ENCODE data around the gene TMCO1.
A peak's percentile ranks its signal among the peaks of the same experiment; 100 is the strongest.
"Not testable (repeated sequence)": the region's sequence is repeated elsewhere in the genome, so short reads cannot be mapped to it uniquely, and the experiment has no call there.

TMCO1 gene

DNA sequence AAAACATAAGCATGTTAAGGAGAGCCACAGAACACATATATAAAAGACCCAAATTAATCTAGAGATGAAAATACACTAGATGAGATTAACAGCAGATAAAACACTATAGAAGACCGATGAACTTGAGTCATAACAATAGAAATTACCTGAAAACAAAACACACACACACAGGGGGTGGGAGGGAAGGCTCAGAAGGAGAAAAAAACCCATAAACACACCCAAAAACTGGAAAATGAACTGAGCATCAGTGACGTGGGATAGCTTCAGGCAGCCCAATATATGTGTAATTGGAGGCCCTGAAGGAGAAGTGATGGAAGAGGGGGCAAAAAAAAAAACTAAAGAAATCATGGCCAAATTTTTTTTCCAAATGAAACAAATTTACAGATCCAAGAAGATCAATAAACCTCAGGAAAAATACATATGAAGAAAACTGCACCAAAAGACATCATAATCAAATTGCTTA, 81.7 kb downstream of the TMCO1 start:
- no peak for DNase-seq (ENCODE audit: low read depth)

DNA sequence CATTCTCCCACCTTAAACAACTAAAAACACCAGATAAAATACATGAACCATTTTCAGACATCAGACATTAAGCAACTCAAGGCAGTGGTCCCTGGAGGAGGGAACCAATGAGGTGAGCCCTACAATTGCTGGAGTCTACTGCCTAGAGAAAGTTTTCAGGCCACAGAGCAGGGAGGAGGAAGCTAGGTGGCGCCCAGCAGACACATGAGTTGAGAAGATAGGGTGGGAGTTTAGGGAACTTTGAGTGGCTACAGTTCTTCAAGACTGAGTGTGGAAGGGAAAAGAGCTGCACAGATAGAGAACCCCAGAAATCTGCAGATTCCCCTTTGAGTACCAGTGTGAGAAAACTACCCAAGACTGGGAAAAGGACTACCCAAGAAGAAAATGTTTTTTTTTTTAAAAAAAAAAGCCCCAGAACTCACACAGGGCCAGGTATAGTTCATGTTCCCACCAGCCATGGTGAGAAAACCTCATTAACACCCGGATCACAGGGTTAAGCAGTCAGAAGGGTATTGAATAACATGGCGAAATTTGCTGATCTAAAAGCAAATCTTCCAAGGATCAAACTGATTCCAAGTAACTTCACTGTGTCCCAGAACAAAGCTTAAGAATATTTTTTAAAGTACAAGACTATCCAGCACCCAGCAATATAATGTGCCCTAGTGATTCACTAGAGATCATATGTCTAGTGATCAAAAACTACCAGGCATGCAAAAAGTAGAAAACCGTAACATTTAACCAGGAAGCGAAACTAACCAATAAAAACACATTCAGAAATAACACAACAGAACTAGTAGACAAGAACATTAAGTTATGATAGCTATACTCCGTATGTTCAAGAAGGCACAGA, 82.3 kb downstream of the TMCO1 start:
- DNase-seq (ENCODE audit: low read depth), result no peak

DNA sequence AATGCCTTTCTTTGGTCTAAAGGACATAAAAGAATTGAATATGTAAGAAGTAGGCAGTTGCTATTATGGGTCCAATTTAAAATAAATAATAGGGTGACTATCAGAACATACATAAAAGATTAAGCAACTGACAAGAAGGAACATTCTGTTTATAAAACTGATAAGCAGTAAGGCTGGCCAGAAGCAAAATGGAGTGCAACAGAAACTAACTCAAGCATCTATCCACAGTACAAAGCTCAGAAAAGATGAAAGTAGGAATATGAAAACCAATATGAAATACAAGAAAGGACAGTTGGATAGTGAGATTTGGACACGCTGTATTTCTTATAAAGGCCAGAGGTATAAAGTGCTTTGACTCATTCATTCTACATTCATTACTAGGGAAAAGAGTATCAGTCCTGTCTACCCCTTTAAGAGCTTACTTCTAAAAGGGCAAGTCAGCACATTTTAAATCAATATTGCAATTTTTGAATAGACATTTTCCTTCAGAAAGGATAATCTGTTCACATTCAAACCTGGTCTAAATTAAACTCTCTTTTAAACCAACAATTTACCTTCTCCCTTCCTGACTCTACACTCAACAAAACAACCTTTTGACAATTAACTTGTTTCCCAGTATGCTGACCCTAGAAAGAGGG, 84.7 kb downstream of the TMCO1 start:
- DNase-seq (ENCODE audit: low read depth), result no peak

DNA sequence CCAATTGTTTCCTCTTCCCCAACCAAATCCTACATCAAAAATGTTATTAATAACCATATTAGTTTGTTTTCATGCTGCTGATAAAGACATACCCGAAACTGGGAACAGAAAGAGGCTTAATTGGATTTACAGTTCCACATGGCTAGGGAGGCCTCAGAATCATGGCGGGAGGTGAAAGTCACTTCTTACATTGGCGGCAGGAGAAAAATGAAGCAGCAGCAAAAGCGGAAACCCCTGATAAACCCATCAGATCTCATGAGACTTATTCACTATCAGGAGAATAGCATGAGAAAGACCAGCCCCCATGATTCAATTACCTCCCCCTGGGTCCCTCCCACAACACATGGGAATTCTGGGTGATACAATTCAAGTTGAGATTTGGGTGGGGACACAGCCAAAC, 87.9 kb downstream of the TMCO1 start:
- not testable (repeated sequence) for DNase-seq (ENCODE audit: low read depth)

DNA sequence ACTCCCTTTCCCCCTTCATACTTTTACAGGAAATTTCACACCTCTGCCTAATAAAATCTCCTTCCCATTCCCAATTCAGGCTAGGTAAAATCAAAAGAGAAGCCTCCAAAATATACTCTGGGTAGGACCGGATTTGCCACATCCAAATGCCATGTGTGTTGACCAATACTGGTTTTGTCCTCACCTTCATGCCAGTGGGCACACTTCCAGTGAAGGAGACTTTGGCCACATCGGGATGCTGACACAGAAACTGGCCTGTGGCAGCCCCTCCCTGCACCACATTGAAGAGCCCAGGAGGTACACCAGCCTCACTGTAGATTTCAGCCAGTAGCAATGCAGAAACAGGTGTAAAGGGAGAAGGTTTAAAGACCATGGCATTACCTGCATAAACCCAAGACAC, 88.4 kb downstream of the TMCO1 start:
- no peak for DNase-seq (ENCODE audit: low read depth)

DNA sequence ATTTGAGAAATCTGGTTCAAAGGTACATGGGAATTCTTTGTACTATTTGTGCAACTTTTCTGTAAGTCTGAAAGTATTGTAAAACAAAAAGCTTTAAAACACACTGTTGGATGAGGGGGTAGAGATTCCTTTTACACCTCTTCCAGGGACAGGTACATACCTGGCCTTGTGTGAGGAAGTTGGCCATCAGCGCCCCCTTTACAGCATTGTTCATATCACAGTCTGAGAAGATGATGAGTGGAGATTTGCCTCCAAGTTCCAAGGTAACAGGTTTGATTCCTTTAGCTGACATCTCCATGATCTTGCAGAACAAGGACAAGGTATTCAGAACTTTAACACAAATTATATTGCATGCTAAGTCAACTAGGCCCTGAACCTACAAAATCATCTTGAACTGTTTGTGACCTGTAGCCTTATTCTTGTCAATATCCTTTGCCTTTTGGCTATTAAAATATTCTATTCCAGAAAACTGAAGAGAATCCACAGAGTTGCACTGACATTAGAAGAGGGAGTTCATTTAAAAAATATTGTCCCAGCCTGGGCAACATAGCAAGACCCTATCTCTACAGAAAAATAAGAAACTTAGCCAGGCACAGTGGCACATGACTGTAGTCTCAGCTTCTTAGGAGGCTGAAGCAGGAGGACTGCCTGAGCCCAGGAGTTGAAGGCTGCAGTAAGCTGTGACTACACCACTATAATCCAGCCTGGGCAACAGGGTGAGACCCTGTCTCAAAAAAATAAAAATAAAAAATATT, 89.2 kb downstream of the TMCO1 start:
- DNase-seq (ENCODE audit: low read depth), result no peak

DNA sequence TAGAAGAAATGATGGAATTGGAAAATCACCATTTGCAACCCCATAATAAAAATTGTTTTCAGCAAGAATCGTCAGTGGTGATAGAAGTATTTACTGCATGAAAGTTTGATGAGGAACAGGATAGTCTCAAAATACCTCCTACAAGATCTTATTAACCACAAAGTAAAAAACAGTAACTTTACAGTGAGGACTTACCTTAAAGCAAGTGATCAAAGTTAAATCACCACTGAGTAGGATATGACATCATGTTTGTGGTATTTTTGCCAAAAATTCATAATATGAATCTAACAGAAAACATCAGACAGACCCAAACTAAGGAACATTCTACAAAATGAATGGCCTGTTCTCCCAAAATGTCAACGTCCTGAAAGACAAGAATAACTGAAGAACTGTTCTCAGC, 90.2 kb downstream of the TMCO1 start:
- DNase-seq (ENCODE audit: low read depth), result peak; percentile 13

Data from EH (cell line).